GM19099 (cell line): ENCODE results near the gene DPAGT1.
A peak's percentile ranks its signal among the peaks of the same experiment; 100 is the strongest.

Experiments
- POLR2A ChIP-seq: IDR thresholded peaks from 3 replicates; pipeline ENCODE4 v1.6.1; 2011; ENCODE audit warnings: low read depth; ENCODE audit not compliant: insufficient read length; ENCODE audit errors: extremely low read depth

Gene DPAGT1

GRCh38 chr11:119101759-119102423, at the start of gene DPAGT1:
TSS of gene DPAGT1 (minus strand) at chr11:119101853. CDS start at chr11:119101655, 198 bp downstream.
- no peak for TF ChIP-seq POLR2A

- TF ChIP-seq POLR2A: no peak
Measured at GRCh38 chr11:119149786-119150275, 48.2 kb upstream of the DPAGT1 start.

GRCh38 chr11:119149018-119149785, 47.5 kb upstream of the DPAGT1 start, which contains the start of gene ABCG4:
TSS of gene ABCG4 (plus strand) at chr11:119149052. CDS start at chr11:119149966, 914 bp downstream.
- no peak for TF ChIP-seq POLR2A

GRCh38 chr11:119148720-119149017, 47.0 kb upstream of the DPAGT1 start:
- TF ChIP-seq POLR2A: no peak

GRCh38 chr11:119147604-119148333, 46.1 kb upstream of the DPAGT1 start:
- TF ChIP-seq POLR2A: no peak

GRCh38 chr11:119145551-119145950, 43.9 kb upstream of the DPAGT1 start:
- TF ChIP-seq POLR2A: no peak

- TF ChIP-seq POLR2A: no peak
Measured at GRCh38 chr11:119144825-119145486, 43.3 kb upstream of the DPAGT1 start.

GRCh38 chr11:119134389-119134978, 32.8 kb upstream of the DPAGT1 start:
- no peak for TF ChIP-seq POLR2A

GRCh38 chr11:119130662-119131061, 29.0 kb upstream of the DPAGT1 start:
- TF ChIP-seq POLR2A: no peak

GRCh38 chr11:119126675-119127268, 25.1 kb upstream of the DPAGT1 start:
- TF ChIP-seq POLR2A: no peak

- no peak for TF ChIP-seq POLR2A
Measured at GRCh38 chr11:119125821-119126220, 24.2 kb upstream of the DPAGT1 start.

- TF ChIP-seq POLR2A: no peak
Measured at GRCh38 chr11:119121811-119122124, 20.1 kb upstream of the DPAGT1 start.

- peak; percentile 81 for TF ChIP-seq POLR2A
Measured at GRCh38 chr11:119121008-119121810, 19.6 kb upstream of the DPAGT1 start, which contains the start of gene HINFP. TSS of gene HINFP (plus strand) at chr11:119121580. CDS start at chr11:119126945, 5,365 bp downstream.
